WTC11 (cell line): ENCODE measurements around the gene DCAF4L1.

Source experiments
- CREB1 ChIP-seq: sonication (generic); formaldehyde crosslinking; IDR thresholded peaks from 2 replicates; pipeline ENCODE4 v1.8.0; 2023; ENCODE audit warnings: mild to moderate bottlenecking, missing genetic modification reagents
- CTCF ChIP-seq: fragments of 200-600 bp; IDR thresholded peaks from 2 replicates; pipeline ENCODE4 v1.8.0; 2022; ENCODE audit warnings: antibody characterized with exemption
- MAX ChIP-seq: sonication (generic); formaldehyde crosslinking; IDR thresholded peaks from 2 replicates; pipeline ENCODE4 v1.8.0; 2022; ENCODE audit warnings: mild to moderate bottlenecking, missing genetic modification reagents
- SMAD3 ChIP-seq: sonication (generic); formaldehyde crosslinking; IDR thresholded peaks from 2 replicates; pipeline ENCODE4 v1.8.0; 2022; ENCODE audit warnings: missing genetic modification reagents, mild to moderate bottlenecking, borderline replicate concordance
- TEAD1 ChIP-seq: sonication (generic); formaldehyde crosslinking; IDR thresholded peaks from 2 replicates; pipeline ENCODE4 v1.8.0; 2022; ENCODE audit warnings: mild to moderate bottlenecking, missing genetic modification reagents
- TP53 ChIP-seq: sonication (generic); formaldehyde crosslinking; IDR thresholded peaks from 2 replicates; pipeline ENCODE4 v1.8.1; 2023; ENCODE audit warnings: mild to moderate bottlenecking, missing genetic modification reagents
- ZNF121 ChIP-seq: sonication (generic); formaldehyde crosslinking; IDR thresholded peaks from 2 replicates; pipeline ENCODE4 v1.8.0; 2023; ENCODE audit warnings: missing genetic modification reagents

GRCh38 chr4:41964401-41964800 is 17.2 kb upstream of the DCAF4L1 start:
- TF ChIP-seq CTCF (no peak), CREB1 (CRISPR knock-in tag) (no peak), TP53 (no peak), ZNF121 (CRISPR knock-in tag) (no peak), TEAD1 (no peak), MAX (CRISPR knock-in tag) (no peak), SMAD3 (CRISPR knock-in tag) (no peak)
